ENCODE results near the gene CTH. TPM values are rescaled to one million over a fixed set of nuclear protein-coding genes. Genes with fewer than 3 reads are reported as not detected.

The CTH gene
- 8.5 and 15.1 TPM in 2 replicates for total RNA-seq

GRCh38 chr1:70410604-70411359 lies at the start of gene CTH:
TSS of gene CTH (plus strand) at chr1:70411268. CDS start at chr1:70411416, 148 bp downstream.

Other genes starting within 250 kb of the CTH start
- 16.9 and 29.7 TPM in 2 replicates for gene LRRC40, start 205.7 kb upstream of the CTH start, total RNA-seq
- gene SRSF11, start 189.9 kb upstream of the CTH start, total RNA-seq: 99.5 and 141 TPM in 2 replicates
- 19.3 and 24.3 TPM in 2 replicates for gene ANKRD13C, start 56.5 kb upstream of the CTH start, total RNA-seq

All from smooth muscle cell of the umbilical artery (primary cell).